HG03095 (cell line): ENCODE results near the gene COPS2.
"Not testable (repeated sequence)": the region's sequence is repeated elsewhere in the genome, so short reads cannot be mapped to it uniquely, and the experiment has no call there.

Experiments used
- ATAC-seq: cut with Tn5 transposase; IDR thresholded peaks from one replicate; pipeline ENCODE4 v1.9.1; 2021; ENCODE audit warnings: moderate library complexity; ENCODE audit not compliant: unreplicated experiment

Gene COPS2

GRCh38 chr15:49155110-49155833 is at the start of gene COPS2:
COPS2 (minus strand) TSS chr15:49155599; CDS start chr15:49155578, 21 bp downstream.
- ATAC-seq: peak; percentile 87

DNA sequence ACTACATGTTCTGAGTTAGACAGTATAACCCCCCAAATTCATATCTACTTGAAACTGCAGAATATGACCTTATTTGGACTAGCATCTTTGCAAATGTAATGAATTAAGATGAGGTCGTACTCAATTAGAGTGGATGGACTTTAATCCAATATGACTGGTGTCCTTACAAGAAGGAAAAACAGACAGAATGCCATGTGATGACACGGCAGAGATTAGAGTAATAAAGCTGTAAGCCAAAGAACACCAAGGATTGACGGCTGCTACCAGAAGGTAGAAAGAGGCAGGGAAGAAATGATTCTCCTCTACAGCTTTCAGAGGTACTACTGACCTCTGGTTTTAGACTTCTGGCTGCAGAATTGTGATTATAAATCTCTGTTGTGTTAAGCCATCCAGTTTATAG is 44.9 kb upstream of the COPS2 start:
- ATAC-seq: no peak

GRCh38 chr15:49199666-49200065 is 44.3 kb upstream of the COPS2 start:
- no peak for ATAC-seq

GRCh38 chr15:49196856-49197255 is 41.5 kb upstream of the COPS2 start:
- no peak for ATAC-seq

DNA sequence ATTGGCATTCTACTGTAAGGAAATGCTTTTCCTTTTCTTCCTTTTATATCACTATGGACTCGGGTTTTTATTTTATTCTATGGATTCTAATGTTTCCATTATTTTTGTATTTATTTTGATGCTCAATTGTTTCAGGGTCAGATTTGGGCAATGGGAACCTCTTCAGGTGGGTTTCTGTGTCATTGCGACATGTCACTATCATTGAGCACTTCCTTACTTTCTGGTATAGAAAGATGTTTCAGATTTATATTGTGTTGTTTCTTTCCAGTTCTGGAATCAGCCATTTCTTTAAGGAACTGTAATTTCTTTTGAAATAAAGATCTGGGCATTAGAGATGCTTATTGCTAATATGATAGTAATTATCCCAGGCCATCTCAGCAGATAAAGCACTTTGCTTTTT is 36.5 kb upstream of the COPS2 start:
- no peak for ATAC-seq

GRCh38 chr15:49190586-49190985 is 35.2 kb upstream of the COPS2 start:
- no peak for ATAC-seq

- ATAC-seq: no peak
Observed at GRCh38 chr15:49189631-49190030, 34.2 kb upstream of the COPS2 start.

DNA sequence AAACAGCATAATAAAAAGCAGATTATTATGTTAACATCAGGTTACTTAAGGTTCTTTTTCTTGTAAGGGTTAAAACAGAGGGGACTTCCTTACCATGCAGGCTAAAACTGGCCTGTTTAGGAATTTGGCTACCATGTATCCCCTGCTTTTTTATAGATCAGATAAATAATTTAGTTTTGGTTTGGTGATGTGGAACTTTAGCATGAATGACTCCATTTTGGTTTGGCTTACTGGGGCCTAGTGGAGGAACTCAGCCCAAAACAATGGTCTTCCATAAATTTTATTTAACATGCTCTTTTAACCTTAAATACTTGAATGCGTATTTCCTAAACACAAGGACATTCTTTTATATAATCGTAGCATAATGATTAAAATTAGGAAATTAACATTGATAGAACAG is 33.5 kb upstream of the COPS2 start:
- ATAC-seq: no peak

- ATAC-seq: no peak
Observed at GRCh38 chr15:49187549-49188245, 32.3 kb upstream of the COPS2 start.

DNA sequence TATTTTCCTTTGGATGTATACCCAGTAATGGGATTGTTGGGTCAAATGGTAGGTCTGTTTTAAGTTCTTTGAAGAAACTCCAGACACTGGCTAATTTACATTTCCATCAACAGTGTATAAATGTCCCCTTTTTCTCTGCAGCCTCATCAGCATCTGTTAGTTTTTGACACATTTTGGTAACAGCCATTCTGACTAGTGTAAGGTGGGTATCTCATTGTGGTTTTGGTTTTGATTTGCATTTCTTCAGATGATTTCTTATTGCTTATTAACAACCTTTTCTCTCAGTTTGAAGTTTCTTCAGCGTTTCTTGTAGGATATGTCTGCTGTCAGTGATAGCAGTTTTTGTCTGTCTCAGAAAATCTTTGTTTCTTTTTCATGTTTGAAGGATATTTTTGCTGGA is 30.1 kb upstream of the COPS2 start:
- ATAC-seq: no peak

- ATAC-seq: not testable (repeated sequence)
Observed at GRCh38 chr15:49183741-49184140, 28.3 kb upstream of the COPS2 start.

GRCh38 chr15:49182128-49182527 is 26.7 kb upstream of the COPS2 start:
- no peak for ATAC-seq

DNA sequence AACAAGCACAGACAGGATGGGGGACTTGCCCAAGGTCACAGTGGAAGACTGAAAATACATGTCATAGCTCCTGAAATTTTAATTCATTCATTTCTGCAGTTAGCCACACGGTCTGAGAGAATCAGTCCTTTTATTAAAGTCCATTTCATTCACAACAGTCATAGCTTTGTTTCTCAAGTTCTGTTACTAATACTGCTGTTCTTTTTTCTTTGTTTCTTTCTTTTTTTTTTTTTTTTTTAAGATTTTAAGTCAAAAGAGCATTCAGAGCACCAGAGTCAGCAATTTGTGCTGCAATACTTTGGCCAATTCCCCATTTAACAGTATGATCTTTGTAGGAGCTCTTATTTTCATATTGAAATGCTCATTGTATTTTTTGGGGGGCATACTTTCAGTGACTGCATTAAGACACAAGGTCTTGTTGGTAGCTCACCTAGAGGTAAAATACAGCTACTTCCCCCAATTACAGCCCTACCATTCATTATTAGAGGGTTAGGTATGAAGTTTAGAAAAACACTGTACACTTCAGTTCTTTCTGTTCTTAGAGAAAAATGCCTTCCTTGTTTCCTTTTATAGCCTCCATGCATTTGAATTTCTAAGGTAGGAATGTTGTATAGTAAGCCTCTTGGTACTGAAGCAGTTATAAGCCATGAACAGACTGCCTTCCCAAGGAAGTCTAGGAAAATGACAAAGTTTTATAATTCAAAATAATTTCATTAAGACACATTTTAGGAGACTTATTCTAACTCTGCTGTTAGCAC is 24.2 kb upstream of the COPS2 start:
- ATAC-seq: no peak

GRCh38 chr15:49178497-49178896 is 23.1 kb upstream of the COPS2 start:
- no peak for ATAC-seq

- not testable (repeated sequence) for ATAC-seq
Observed at GRCh38 chr15:49175582-49176397, 20.4 kb upstream of the COPS2 start.

DNA sequence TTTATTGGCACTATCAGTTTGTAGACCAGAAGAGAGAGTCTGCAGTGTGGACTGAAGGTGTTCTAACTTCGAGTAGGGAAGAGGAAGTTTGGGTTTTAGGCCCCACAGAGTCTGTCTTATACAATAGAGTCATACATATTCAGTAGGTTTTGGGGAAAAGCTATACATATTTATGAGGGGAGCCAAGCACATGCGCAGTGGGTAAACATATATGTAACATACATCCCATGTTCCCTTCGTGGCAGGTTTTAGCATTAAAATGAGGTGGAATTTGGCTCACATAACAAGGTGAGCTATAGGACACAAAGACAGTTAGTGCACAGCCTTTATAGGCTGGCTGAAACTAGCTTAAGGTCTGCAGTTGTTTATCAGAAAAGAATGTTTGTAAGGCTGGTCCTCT is 19.5 kb upstream of the COPS2 start:
- no peak for ATAC-seq

DNA sequence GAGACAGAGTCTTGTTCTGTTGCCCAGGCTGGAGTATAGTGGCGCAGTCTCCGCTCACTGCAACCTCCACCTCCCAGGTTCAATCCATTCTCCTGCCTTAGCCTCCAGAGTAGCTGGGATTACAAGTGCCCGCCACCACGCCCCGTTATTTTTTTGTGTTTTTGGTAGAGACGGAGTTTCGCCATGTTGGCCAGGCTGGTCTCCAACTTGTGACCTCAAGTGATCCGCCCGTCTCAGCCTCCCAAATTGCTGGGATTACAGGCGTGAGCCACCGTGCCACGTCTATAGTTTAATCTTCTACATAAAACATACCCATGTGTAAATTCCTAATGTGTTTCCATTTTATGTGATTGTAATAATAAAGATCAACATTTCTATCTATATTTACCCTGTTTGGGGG is 16.4 kb upstream of the COPS2 start:
- ATAC-seq: no peak

- ATAC-seq: peak; percentile 93
Observed at GRCh38 chr15:49169880-49170597, 14.6 kb upstream of the COPS2 start, which contains the start of gene GALK2. GALK2 (plus strand) TSS chr15:49170247; CDS start chr15:49170323, 76 bp downstream.

DNA sequence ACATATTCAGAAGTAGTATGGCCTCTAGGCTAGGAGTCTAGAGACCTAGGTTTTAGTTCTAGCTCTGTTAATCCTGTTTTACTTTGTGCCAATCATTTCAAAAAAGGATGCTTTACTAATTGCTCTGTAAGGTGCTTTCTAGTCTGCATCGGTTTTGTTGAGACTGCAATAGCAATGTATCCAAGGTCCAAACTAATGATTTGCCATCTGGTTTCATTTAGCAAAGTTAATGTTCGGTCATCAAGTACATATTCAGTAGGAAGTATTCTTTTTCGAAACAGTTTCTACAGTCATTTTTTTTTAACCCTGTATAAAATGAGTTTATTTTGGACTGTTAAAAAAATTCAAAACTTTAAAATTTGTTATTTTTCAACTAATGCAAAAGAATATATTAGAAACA is 12.6 kb upstream of the COPS2 start:
- ATAC-seq: no peak

DNA sequence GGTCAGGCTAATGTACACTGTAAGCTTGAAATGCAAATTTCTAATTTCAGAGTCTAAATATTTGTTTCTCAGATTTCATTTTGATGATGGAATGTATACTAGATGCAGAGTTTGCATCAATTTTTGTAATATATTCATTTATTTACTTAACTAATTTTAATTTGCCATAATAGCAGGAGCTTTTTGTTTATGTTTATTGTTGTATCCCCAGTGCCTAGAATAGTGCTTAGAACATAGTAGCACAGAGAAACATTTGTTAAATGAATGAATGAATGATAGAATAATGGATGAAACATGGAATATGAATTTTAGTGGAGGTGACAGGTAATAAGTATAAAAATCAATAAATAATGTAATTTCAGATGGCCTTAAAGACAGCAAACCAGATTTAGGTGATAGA is 9.5 kb upstream of the COPS2 start:
- no peak for ATAC-seq
